Gastrocnemius medialis (tissue), 4 donors: ENCODE results near the gene PRKAG2. TPM values are rescaled to one million over a fixed set of nuclear protein-coding genes. Genes with fewer than 3 reads are reported as not detected.
"Not testable (repeated sequence)": the region's sequence is repeated elsewhere in the genome, so short reads cannot be mapped to it uniquely, and the experiment has no call there.

Source experiments
- ATAC-seq, 2 donors: fragments of 150-250 bp; one replicate each; pipeline ENCODE4 v1.9.1; 2016
- DNase-seq, 2 donors: peaks; one replicate each; pipeline ENCODE4 v3.0.0-alpha.2; 2019
- H3K27ac ChIP-seq, 4 donors: fragments of 200-600 bp; sonication (generic); 1 replicate in 1 of 4; 2 replicates in 3 of 4; pipeline ENCODE4 v1.5.1; 2016 to 2018; ENCODE audit warnings: mild to moderate bottlenecking in 2 of 4, moderate library complexity in 1 of 4
- H3K27me3 ChIP-seq, 3 donors: fragments of 200-600 bp; sonication (generic) in 2 of 3; 1 replicate in 1 of 3; 2 replicates in 2 of 3; pipeline versions ENCODE4 v1.5.1 to v1.6.0; 2016 to 2019; ENCODE audit warnings: mild to moderate bottlenecking in 1 of 3, moderate library complexity in 1 of 3
- H3K36me3 ChIP-seq, 2 donors: fragments of 200-600 bp; sonication (generic) in 1 of 2; one replicate each; pipeline ENCODE4 v1.5.1; 2017 to 2018
- H3K4me1 ChIP-seq, 2 donors: fragments of 200-600 bp; sonication (generic) in 1 of 2; one replicate each; pipeline ENCODE4 v1.5.1; 2016 to 2017; ENCODE audit warnings: mild to moderate bottlenecking in 2 of 2
- H3K4me3 ChIP-seq, 4 donors: fragments of 200-600 bp; sonication (generic) in 3 of 4; 1 replicate in 1 of 4; 2 replicates in 3 of 4; pipeline ENCODE4 v1.5.1; 2016 to 2019; ENCODE audit warnings: mild to moderate bottlenecking in 2 of 4
- H3K9me3 ChIP-seq, 3 donors: fragments of 200-600 bp; sonication (generic) in 2 of 3; 1 replicate in 1 of 3; 2 replicates in 2 of 3; pipeline ENCODE4 v1.5.1; 2016 to 2019
- CTCF ChIP-seq, 5 experiments: fragments of 450-650 bp in 3 of 5; fragments of 200-600 bp in 2 of 5; sonication (generic) in 2 of 5; IDR thresholded peaks in 4 of 5; conservative IDR thresholded peaks in 1 of 5; 1 replicate in 4 of 5; 2 replicates in 1 of 5; pipeline ENCODE4 v1.5.1; 2016 to 2019; ENCODE audit warnings: antibody characterized with exemption in 5 of 5, mild to moderate bottlenecking in 3 of 5, moderate library complexity in 3 of 5
- POLR2A ChIP-seq, 2 donors: fragments of 450-650 bp; IDR thresholded peaks; one replicate each; pipeline ENCODE4 v1.6.1; 2017; ENCODE audit warnings: antibody characterized with exemption in 2 of 2, mild to moderate bottlenecking in 2 of 2, moderate library complexity in 2 of 2
- in situ Hi-C, 4 donors: fragments of 200-750 bp; cut with MboI; loops; one replicate each; pipeline versions ENCODE4 v1.15.0 to v1.8.0; 2017; ENCODE audit warnings: low sequenced_read_pairs in 4 of 4
- intact Hi-C: fragments of 100-400 bp; cut with DNase I; formaldehyde crosslinking; loops from one replicate; pipeline ENCODE4 v1.15.1; 2023; ENCODE audit warnings: low total_unique reads
- total RNA-seq, 4 donors: library from RNA; depleted of rRNA; stranded (reverse); fragments of >200 nt; gene quantifications; one replicate each; pipeline versions ENCODE4 v1.1.0 to v1.2.3, GENCODE V29; 2016

The PRKAG2 gene
- total RNA-seq, 4 donors from 2014 or later = 5.3 to 32.6 (median 13.9) TPM

- TF ChIP-seq CTCF (IDR thresholded peaks at IDR 0.05 in 4 of 5, conservative IDR thresholded peaks at IDR 0.05 in 1 of 5) = no peak
- TF ChIP-seq POLR2A (IDR thresholded peaks at IDR 0.05) = no peak
- H3K9me3 ChIP-seq = peaks cover 0 to 5% (median 0%) of the 10 kb centered on the region in 3 donors
- H3K36me3 ChIP-seq = no peaks in the 10 kb centered on the region
- H3K27ac ChIP-seq = no peak overlapping the region
- H3K27me3 ChIP-seq = no peaks in the 10 kb centered on the region
- intact Hi-C loops = no loop called here
- in situ Hi-C loops = no loop called here
- ATAC-seq = no peak
- no peak for DNase-seq
- H3K4me3 ChIP-seq = no peak overlapping the region
- H3K4me1 ChIP-seq = no peaks in the 10 kb centered on the region
These were observed 295.2 kb downstream of the PRKAG2 start for GRCh38 chr7:151581741-151582140.

- no peaks in the 10 kb centered on the region for H3K36me3 ChIP-seq
- no peak overlapping the region for H3K4me3 ChIP-seq
- H3K27ac ChIP-seq = no peak overlapping the region
- peaks cover 0 to 5% (median 0%) of the 10 kb centered on the region in 3 donors for H3K9me3 ChIP-seq
- in situ Hi-C loops = no loop called here
- no peak for TF ChIP-seq CTCF (IDR thresholded peaks at IDR 0.05 in 4 of 5, conservative IDR thresholded peaks at IDR 0.05 in 1 of 5)
- TF ChIP-seq POLR2A (IDR thresholded peaks at IDR 0.05) = no peak
- no peak for ATAC-seq
- H3K4me1 ChIP-seq = no peaks in the 10 kb centered on the region
- intact Hi-C loops = no loop called here
- no peaks in the 10 kb centered on the region for H3K27me3 ChIP-seq
- DNase-seq = no peak
These were observed 297.3 kb downstream of the PRKAG2 start for GRCh38 chr7:151579644-151580043.

- H3K27me3 ChIP-seq = no peaks in the 10 kb centered on the region
- H3K4me1 ChIP-seq = no peaks in the 10 kb centered on the region
- intact Hi-C loops = no loop called here
- H3K4me3 ChIP-seq = no peak overlapping the region
- in situ Hi-C loops = no loop called here
- TF ChIP-seq CTCF (IDR thresholded peaks at IDR 0.05 in 4 of 5, conservative IDR thresholded peaks at IDR 0.05 in 1 of 5) = no peak
- TF ChIP-seq POLR2A (IDR thresholded peaks at IDR 0.05) = no peak
- no peak overlapping the region for H3K27ac ChIP-seq
- DNase-seq = no peak
- no peak for ATAC-seq
- H3K36me3 ChIP-seq = no peaks in the 10 kb centered on the region
- peaks cover 0 to 5% (median 0%) of the 10 kb centered on the region in 3 donors for H3K9me3 ChIP-seq
These were observed 301.5 kb downstream of the PRKAG2 start for GRCh38 chr7:151575410-151575809.

GRCh38 chr7:151573046-151573445, 303.9 kb downstream of the PRKAG2 start:
- H3K36me3 ChIP-seq, DNase-seq, H3K4me1 ChIP-seq, H3K9me3 ChIP-seq, H3K4me3 ChIP-seq, H3K27me3 ChIP-seq, H3K27ac ChIP-seq, intact Hi-C loops, in situ Hi-C loops, ATAC-seq: not testable (repeated sequence)

- TF ChIP-seq POLR2A (IDR thresholded peaks at IDR 0.05) (no peak), CTCF (IDR thresholded peaks at IDR 0.05 in 4 of 5, conservative IDR thresholded peaks at IDR 0.05 in 1 of 5) (no peak)
- Histone ChIP-seq H3K9me3 (no peaks in the 10 kb centered on the region), H3K27me3 (no peaks in the 10 kb centered on the region), H3K27ac (no peak overlapping the region), H3K4me1 (no peaks in the 10 kb centered on the region), H3K4me3 (no peak overlapping the region), H3K36me3 (no peaks in the 10 kb centered on the region)
- DNase-seq (no peak), ATAC-seq (no peak)
- intact Hi-C loops (no loop called here), in situ Hi-C loops (no loop called here)
These were observed 304.8 kb downstream of the PRKAG2 start for GRCh38 chr7:151572136-151572535.
